Fibroblast of lung (primary cell): Measurements from ENCODE around the gene ZP2. TPM values are rescaled to one million over a fixed set of nuclear protein-coding genes. Genes with fewer than 3 reads are reported as not detected.
"Not testable (repeated sequence)": the region's sequence is repeated elsewhere in the genome, so short reads cannot be mapped to it uniquely, and the experiment has no call there.

Experiments
- DNase-seq, 2 donors: peaks; one replicate each; pipeline versions ENCODE4 v3.0.0 to v3.0.0-alpha.2; 2010; ENCODE audit warnings: low read depth in 2 of 2
- H2AFZ ChIP-seq: 2 replicates; pipeline ENCODE4 v1.5.1; 2012; ENCODE audit warnings: low read length, control low read depth, inconsistent platforms
- H3K27ac ChIP-seq: 2 replicates; pipeline ENCODE4 v1.5.1; 2011; ENCODE audit warnings: low read length, control low read depth; ENCODE audit not compliant: insufficient read depth
- H3K27me3 ChIP-seq: 2 replicates; pipeline ENCODE4 v1.5.1; 2011; ENCODE audit warnings: mild to moderate bottlenecking, low read length; ENCODE audit not compliant: control insufficient read depth, insufficient read depth
- H3K36me3 ChIP-seq: 2 replicates; pipeline ENCODE4 v1.5.1; 2011; ENCODE audit warnings: low read length; ENCODE audit not compliant: control insufficient read depth, insufficient read depth
- H3K4me1 ChIP-seq: 2 replicates; pipeline ENCODE4 v1.5.1; 2011; ENCODE audit warnings: low read length; ENCODE audit not compliant: control insufficient read depth, insufficient read depth; ENCODE audit errors: extremely low read depth
- H3K4me2 ChIP-seq: 2 replicates; pipeline ENCODE4 v1.5.1; 2011; ENCODE audit warnings: low read length, control low read depth; ENCODE audit not compliant: insufficient read depth; ENCODE audit errors: extremely low read depth
- H3K4me3 ChIP-seq, 4 experiments: fragments of 200-600 bp in 1 of 4; sonication (generic) in 1 of 4; replicated peaks in 1 of 4; 2 replicates each; pipeline ENCODE4 v1.5.1; 2011 to 2016; ENCODE audit warnings: low read length in 4 of 4, low read depth in 3 of 4, mild to moderate bottlenecking in 3 of 4, control low read depth in 2 of 4, inconsistent platforms in 1 of 4, mixed read lengths in 1 of 4; ENCODE audit not compliant: insufficient read depth in 1 of 4; ENCODE audit errors: control extremely low read depth in 1 of 4
- H3K79me2 ChIP-seq: 2 replicates; pipeline ENCODE4 v1.5.1; 2012; ENCODE audit warnings: mild to moderate bottlenecking, low read length, inconsistent platforms; ENCODE audit not compliant: control insufficient read depth, insufficient read depth
- H3K9ac ChIP-seq: 2 replicates; pipeline ENCODE4 v1.5.1; 2011; ENCODE audit warnings: mild to moderate bottlenecking, low read length, control low read depth; ENCODE audit not compliant: insufficient read depth
- H3K9me3 ChIP-seq: 2 replicates; pipeline ENCODE4 v1.5.1; 2012; ENCODE audit warnings: low read depth, low read length; ENCODE audit not compliant: control insufficient read depth, insufficient read depth
- H4K20me1 ChIP-seq: 2 replicates; pipeline ENCODE4 v1.5.1; 2011; ENCODE audit warnings: low read length; ENCODE audit not compliant: control insufficient read depth, insufficient read depth; ENCODE audit errors: extremely low read depth
- CTCF ChIP-seq, 2 donors: IDR thresholded peaks in 1 of 2; conservative IDR thresholded peaks in 1 of 2; 1 replicate in 1 of 2; 2 replicates in 1 of 2; pipeline ENCODE4 v1.5.1; 2011 to 2012; ENCODE audit warnings: low read length in 2 of 2, control low read depth in 1 of 2, inconsistent platforms in 1 of 2, low read depth in 1 of 2, mild to moderate bottlenecking in 1 of 2
- EZH2 ChIP-seq: IDR thresholded peaks from 2 replicates; pipeline ENCODE4 v1.5.1; 2012; ENCODE audit warnings: low read length, control low read depth, mild to moderate bottlenecking; ENCODE audit errors: missing control alignments
- polyA plus RNA-seq, 2 donors: library from polyadenylated mRNA; depleted of rRNA in 1 of 2; stranded (reverse) in 1 of 2; unstranded in 1 of 2; fragments of >200 nt; gene quantifications; 2 replicates each; pipeline ENCODE4 v1.2.1, GENCODE V29; 2011 to 2012; ENCODE audit warnings: missing spikeins in 1 of 2
- total RNA-seq: library from RNA; depleted of rRNA; stranded (reverse); fragments of >200 nt; gene quantifications from 2 replicates; pipeline ENCODE4 v1.2.1, GENCODE V29; 2014

The ZP2 gene
- total and polyA plus RNA-seq, 2 donors (not counting 1 experiment from before 2014, with no cell fraction given), result not detected

GRCh38 chr16:21199607-21200218 is 11.7 kb downstream of the ZP2 start:
- no peaks in the 10 kb centered on the region for H3K4me1 ChIP-seq
- no peaks in the 10 kb centered on the region for H4K20me1 ChIP-seq
- no peak overlapping the region for H3K27ac ChIP-seq
- H3K4me2 ChIP-seq, result no peak overlapping the region
- no peaks in the 10 kb centered on the region for H3K79me2 ChIP-seq
- no peaks in the 10 kb centered on the region for H3K36me3 ChIP-seq
- TF ChIP-seq EZH2, result no peak
- no peak for TF ChIP-seq CTCF (conservative IDR thresholded peaks at IDR 0.05 in 1 of 2, IDR thresholded peaks at IDR 0.05 in 1 of 2; ENCODE audit: low read depth in 1 of 2, low read length in 2 of 2)
- H3K4me3 ChIP-seq, result no peak overlapping the region
- no peak for DNase-seq
- no peak overlapping the region for H3K9ac ChIP-seq
- H3K27me3 ChIP-seq, result peaks cover 19% of the 10 kb centered on the region
- no peaks in the 10 kb centered on the region for H3K9me3 ChIP-seq
- H2AFZ ChIP-seq, result no peak overlapping the region

- H3K4me3 ChIP-seq, result no peak overlapping the region
- H3K9ac ChIP-seq, result no peak overlapping the region
- peaks cover 16% of the 10 kb centered on the region for H3K27me3 ChIP-seq
- H3K36me3 ChIP-seq, result no peaks in the 10 kb centered on the region
- DNase-seq, result no peak
- no peaks in the 10 kb centered on the region for H3K4me1 ChIP-seq
- TF ChIP-seq EZH2 (no peak), CTCF (conservative IDR thresholded peaks at IDR 0.05 in 1 of 2, IDR thresholded peaks at IDR 0.05 in 1 of 2; ENCODE audit: low read depth in 1 of 2, low read length in 2 of 2) (no peak)
- H3K79me2 ChIP-seq, result no peaks in the 10 kb centered on the region
- H4K20me1 ChIP-seq, result no peaks in the 10 kb centered on the region
- H3K9me3 ChIP-seq, result no peaks in the 10 kb centered on the region
- no peak overlapping the region for H3K27ac ChIP-seq
- H3K4me2 ChIP-seq, result no peak overlapping the region
- H2AFZ ChIP-seq, result no peak overlapping the region
Measured at GRCh38 chr16:21197621-21198020, 13.8 kb downstream of the ZP2 start.

- Histone ChIP-seq H3K4me3 (no peak overlapping the region), H3K27ac (no peak overlapping the region), H4K20me1 (no peaks in the 10 kb centered on the region), H3K27me3 (peaks cover 16% of the 10 kb centered on the region), H3K79me2 (no peaks in the 10 kb centered on the region), H3K4me2 (no peak overlapping the region), H3K9ac (no peak overlapping the region), H3K4me1 (no peaks in the 10 kb centered on the region), H2AFZ (no peak overlapping the region), H3K36me3 (no peaks in the 10 kb centered on the region), H3K9me3 (no peaks in the 10 kb centered on the region)
- DNase-seq, result no peak
- TF ChIP-seq EZH2 (no peak), CTCF (conservative IDR thresholded peaks at IDR 0.05 in 1 of 2, IDR thresholded peaks at IDR 0.05 in 1 of 2; ENCODE audit: low read depth in 1 of 2, low read length in 2 of 2) (no peak)
Measured at GRCh38 chr16:21197112-21197511, 14.3 kb downstream of the ZP2 start.

- H3K9me3 ChIP-seq, H3K9ac ChIP-seq, H2AFZ ChIP-seq, H3K4me1 ChIP-seq, H3K36me3 ChIP-seq, H3K4me3 ChIP-seq, H3K79me2 ChIP-seq, DNase-seq, H3K4me2 ChIP-seq, H4K20me1 ChIP-seq, H3K27ac ChIP-seq: not testable (repeated sequence)
- H3K27me3 ChIP-seq, result peaks cover 10% of the 10 kb centered on the region
Measured at GRCh38 chr16:21195330-21195729, 16.0 kb downstream of the ZP2 start.
